CMK (cell line): ENCODE results near the gene ZNF469.

ENCODE experiments used
- DNase-seq: peaks from one replicate; pipeline ENCODE4 v3.0.0-alpha.2; 2010; ENCODE audit warnings: low read depth

Gene ZNF469, protein sequence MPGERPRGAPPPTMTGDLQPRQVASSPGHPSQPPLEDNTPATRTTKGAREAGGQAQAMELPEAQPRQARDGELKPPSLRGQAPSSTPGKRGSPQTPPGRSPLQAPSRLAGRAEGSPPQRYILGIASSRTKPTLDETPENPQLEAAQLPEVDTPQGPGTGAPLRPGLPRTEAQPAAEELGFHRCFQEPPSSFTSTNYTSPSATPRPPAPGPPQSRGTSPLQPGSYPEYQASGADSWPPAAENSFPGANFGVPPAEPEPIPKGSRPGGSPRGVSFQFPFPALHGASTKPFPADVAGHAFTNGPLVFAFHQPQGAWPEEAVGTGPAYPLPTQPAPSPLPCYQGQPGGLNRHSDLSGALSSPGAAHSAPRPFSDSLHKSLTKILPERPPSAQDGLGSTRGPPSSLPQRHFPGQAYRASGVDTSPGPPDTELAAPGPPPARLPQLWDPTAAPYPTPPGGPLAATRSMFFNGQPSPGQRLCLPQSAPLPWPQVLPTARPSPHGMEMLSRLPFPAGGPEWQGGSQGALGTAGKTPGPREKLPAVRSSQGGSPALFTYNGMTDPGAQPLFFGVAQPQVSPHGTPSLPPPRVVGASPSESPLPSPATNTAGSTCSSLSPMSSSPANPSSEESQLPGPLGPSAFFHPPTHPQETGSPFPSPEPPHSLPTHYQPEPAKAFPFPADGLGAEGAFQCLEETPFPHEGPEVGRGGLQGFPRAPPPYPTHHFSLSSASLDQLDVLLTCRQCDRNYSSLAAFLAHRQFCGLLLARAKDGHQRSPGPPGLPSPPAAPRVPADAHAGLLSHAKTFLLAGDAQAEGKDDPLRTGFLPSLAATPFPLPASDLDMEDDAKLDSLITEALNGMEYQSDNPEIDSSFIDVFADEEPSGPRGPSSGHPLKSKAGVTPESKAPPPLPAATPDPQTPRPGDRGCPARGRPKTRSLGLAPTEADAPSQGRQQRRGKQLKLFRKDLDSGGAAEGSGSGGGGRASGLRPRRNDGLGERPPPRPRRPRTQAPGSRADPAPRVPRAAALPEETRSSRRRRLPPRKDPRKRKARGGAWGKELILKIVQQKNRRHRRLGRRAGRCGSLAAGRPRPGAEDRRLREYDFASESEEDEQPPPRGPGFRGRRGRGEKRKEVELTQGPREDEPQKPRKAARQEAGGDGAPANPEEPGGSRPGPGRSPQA (N-terminal part only)

DNA sequence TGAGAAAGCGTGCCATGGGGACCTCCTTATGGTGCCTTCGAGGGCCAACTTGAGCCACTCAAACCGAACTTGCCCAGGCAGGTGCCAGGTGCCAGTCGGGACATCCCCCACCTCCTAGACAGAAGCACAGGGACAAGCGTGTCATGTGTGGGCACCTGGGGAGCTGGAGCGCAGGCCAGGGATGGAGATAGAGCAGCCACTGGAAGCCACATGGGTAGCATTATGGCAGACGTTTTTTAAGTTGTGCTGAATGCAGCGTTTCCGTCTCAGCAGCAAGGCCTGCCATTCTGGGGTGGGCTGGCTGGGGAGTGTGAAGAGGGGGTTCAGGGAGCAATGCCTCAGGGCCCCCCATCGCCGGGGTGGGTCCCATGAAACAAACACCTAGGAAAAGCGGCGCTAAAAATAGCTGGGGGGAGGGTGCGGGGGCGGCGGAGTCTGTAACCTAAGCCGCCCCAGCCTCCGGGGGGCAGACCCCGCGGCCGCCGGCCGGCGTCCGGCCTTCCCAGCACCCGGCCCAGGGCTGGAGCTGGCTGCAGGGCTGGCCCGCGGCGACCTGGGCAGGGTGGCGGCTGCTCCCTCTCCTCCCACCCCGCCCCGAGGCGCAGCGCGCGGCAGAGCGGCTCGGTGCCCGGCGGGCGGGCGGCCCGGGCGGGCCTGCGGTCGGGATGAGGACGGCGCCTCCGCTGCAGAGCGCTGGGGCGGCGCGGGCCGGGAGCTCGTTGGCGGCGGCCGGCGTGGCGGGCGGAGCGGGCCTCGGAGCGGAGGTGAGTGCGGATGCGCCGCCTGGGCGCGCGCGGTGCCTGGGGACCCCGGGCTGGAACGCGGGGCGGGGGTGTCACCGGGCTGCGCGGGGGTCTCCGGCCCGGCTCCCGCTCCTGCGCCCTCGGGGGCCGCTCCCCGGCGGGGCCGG lies at the start of gene ZNF469:
Gene ZNF469, plus strand, starts transcription at position 469 of the 910 bp plus-strand sequence. CDS start 44,512 bp downstream, outside the sequence.
- no peak for DNase-seq

DNA sequence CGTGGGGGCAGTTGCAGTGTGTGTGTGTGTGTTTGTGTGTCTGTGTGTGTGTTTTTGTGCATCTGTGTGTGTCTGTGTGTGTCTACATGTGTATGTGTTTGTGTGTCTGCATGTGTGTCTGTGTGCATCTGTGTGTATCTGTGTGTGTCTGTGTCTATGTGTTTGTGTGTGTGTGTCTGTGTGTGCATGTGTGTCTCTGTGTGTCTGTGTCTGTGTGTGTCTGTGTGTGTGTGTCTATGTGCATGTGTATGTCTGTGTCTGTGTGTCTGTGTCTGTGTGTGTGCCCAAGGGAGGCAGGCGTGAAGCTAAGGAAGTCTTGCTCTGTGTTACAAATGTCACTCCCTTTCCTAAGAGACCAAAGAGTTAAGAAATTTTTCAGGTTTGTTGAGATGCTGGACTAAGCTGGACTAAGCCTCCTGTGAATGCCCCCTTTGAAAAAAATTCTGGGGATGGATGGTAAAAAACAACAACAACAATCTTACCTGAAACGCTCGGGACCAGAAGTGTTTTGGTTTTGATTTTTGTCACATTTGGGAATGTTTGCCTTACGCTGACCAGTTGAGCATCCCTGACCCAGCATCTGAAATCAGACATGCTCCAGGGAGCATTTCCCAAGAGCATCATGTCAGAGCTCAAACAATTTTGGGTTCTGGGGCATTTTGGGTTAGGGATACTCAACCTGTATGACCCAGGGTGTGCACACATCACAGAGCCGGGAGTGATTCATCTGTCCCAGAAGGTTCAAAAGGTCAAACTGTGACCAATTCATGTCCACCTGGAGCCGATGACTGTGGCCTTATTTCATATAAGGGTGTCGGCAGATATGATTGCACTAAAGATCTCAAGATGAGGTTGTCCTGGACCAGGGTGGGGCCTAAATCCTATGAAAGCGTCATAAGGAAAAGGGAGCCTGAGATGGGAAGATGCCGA lies 48.6 kb upstream of the ZNF469 start:
- no peak for DNase-seq

DNA sequence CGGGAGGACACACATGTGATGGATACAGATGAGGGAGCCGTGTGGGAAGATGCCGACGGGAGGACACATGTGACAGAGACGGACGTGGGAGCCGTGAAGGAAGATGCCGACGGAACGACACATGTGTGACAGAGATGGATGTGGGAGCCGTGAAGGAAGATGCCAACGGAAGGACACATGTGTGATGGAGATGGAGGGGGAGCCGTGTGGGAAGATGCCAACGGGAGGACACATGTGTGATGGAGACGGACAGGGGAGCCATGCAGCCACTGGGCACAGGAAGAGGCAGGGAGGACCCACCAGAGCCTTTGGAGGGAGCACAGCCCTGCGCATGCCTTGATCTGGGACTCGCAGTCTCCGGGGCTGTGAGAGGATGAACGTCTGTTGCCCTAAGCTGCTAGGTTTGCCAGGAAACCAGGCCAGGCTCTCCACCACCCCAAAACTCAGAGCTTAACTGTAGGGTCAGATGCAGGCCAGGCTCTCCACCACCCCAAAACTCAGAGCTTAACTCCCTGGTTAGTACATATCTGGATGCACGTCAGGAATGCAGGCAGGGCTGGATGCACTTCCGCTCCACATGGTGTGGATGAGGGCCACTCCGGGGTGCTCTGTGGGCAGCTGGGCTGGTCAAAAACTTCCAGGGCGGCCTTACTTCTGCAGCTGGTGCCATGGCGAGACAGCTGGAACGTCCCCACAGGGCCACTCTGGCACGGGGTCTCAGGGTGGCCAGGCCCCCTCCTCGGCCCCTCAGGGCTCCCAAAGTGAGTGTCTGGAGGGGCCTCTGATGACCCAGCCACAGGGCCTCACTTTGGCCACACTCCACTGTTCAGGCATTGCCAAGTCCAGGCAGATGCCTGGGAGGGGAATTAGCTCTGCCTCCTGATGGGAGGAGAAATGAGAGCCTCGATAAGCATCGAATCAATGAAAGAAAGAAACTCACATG lies 47.7 kb upstream of the ZNF469 start:
- no peak for DNase-seq

- no peak for DNase-seq
These were observed 45.7 kb upstream of the ZNF469 start for GRCh38 chr16:88337021-88337420.

GRCh38 chr16:88337538-88337937 lies 45.2 kb upstream of the ZNF469 start:
- DNase-seq = no peak

DNA sequence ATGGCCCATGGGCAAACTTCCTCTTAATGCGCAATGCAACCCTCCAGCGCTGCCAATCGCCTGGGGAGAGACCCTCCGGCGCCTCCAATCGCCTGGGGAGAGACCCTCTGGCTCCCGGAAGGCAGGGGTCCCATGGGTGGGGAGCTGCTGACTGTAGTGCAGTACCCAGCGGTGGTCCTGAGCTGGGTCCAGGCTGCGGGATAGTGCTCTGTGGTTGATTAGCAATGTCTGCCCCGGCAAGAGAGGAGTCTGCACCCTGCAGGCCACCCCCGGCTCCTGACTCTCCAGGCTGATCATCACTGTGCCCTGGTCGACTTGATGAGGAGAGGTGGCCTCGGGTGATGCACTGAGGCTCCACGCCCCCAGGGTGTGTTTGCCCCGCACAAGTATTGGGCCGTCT lies 44.6 kb upstream of the ZNF469 start:
- no peak for DNase-seq

GRCh38 chr16:88338896-88339295 lies 43.9 kb upstream of the ZNF469 start:
- DNase-seq = no peak

GRCh38 chr16:88339930-88340754 lies 42.6 kb upstream of the ZNF469 start:
- DNase-seq = no peak

- DNase-seq = no peak
These were observed 42.0 kb upstream of the ZNF469 start for GRCh38 chr16:88340755-88341150.

DNA sequence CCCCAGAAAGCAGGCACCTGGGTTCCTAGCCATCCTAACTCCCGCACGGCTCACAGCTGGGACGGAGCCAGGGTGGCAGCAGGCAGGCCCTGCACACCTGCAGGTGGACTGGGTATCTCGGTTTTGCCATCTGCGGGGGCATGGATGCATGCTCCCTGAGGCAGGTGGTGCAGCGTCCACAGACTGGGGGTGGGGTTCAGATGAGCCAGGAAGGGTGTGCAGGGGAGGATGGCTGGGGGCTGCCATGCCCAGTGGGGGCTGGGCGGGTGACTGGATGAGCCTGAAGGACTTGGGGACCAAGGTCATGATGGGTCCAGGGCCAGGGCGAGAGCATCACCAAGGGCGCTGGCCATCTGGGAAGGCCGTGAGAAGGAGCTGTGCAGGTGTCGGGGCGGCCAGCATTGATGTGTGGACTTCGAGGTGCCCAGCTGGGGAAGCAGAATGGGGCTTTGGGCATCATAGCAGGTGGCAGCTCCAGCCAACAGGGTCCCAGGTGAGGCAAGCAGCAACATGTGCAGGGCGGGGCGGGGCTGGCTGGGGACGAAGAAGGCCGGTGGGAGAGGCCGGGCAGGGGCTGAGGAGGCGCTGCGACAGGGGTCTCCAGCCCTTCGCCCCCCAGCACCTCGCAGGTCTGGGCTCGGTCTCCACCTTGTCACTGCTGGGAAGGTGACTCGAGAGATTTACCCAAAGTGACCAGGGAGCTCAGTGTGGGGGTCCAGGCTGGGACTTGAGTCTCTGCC lies 41.0 kb upstream of the ZNF469 start:
- no peak for DNase-seq

- no peak for DNase-seq
These were observed 40.3 kb upstream of the ZNF469 start for GRCh38 chr16:88342491-88342890.

DNA sequence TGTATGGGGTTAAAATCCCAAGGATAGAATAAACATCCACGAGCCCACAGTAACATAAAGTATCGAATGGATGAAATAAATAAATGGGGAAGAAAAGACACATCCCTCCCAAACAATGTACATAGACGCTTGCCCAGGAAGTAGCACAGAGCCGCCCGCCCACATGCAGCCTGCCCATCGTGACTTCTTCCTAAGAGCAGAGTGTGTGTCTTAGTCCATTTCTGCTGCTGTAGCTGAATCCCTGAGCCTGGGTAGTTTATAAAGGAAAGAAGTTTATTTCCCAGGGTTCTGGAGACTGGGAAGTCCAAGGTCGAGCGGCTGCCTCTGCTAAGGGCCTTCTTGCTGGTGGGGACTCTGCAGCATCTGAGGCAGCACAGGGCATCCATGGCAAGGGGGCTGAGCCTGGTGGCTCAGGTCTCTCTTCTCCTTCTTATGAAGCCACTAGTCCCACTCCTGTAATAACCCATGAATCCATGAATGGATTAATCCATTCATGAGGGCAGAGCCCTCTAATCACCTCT lies 39.4 kb upstream of the ZNF469 start:
- DNase-seq = no peak

DNA sequence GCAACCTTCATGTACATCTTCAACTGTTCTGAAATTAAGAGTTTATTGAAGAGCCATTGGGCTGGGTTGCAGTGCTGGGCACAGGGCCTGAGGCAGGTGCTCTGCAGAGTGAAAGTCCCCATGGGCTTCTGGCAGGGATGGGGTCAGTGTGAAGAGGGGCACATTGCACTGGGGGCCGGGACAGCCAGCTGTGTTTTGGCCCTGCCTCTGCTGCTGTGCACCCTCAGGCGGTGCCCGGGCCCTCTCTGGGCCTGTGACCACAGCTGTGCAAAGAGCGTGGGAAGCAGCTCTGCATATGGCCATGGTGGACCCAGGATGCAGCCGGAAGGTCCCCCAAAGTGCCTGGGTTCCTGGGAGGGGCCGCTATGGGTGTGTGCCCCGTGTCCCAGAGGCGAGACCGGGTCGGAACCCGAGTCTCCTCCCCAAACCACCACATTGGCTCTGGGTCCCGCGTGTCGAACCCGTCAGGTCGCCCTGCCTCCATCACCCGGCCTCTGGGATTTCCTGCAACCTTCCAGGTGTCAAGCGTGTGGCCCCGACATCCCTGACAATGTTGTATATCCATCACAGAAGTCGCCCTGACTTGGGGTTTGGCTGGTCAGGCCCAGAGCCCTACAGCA lies 38.2 kb upstream of the ZNF469 start:
- no peak for DNase-seq

DNA sequence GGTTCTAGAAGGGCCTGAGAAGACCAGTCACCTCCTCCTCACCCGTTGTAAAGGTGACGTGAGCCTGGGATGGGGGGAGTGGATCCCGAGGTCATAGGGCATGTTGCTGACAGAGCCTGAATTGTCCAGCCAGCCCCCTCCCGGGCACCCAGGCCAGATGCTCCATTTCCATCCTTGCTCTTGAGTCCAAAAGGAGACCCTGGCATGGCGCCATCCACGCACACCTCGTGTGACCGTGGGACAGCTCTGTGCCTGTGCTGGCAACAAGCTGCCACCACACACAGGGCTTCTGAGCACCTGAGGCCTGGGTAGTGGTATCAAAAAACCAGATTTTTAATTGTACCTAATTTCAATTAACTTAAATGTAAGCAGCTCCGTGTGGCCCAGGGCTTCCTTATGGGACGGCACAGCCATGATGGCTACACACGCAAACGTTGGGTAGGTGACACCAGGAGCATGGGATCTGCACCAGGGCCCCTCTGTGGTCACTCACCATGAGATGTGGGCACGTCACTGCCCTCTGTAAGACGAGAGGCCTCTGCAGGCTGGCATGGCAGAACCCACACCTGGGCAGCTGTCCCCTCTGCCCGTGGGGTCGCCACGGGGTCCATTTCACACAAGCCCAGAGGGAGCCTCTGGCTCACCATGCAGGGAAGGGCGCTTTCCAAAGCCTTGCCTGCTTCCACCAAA lies 37.6 kb upstream of the ZNF469 start:
- DNase-seq = no peak

DNA sequence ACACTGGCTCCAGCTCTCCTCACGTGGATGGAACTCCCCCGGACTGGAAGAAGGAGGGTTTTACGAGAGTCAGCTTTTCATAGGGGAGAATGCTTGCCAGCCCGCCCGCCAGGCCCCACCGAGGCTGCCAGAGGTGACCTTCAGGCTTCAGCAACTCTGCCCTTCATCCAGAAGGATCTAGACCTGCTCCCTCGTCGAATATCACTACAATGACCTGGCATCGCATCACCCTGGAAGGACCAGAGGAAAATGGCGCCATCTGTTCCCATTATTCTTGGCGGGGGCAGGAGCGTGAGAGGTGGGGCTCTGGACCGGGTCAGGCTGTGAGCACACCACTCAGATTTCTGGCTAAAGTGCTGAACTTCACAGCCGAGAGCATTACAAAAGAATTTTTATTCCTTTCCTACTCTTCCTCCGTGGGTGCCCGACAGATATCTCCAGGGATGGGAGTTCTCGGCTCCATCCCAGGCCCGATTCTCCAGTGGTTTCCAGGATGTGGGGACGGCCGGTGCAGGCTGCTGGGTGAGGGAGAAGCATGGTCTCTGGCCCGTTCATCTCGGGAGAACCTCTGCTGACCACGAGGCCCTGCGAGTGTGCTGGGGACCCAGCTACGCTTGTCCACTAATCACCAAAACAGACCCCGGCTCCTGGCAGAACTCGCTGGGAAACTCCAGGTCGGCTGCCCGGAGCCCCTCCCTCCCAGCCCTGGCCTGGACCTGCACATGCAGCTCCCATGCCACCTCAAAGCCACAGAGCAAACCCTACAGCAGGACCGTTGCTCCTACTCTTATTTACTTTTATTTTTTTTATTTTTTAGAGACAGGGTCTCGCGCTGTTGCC lies 36.8 kb upstream of the ZNF469 start:
- DNase-seq = no peak
